GM19328 (cell line): ENCODE data around the gene NAPB.
A peak's percentile ranks its signal among the peaks of the same experiment; 100 is the strongest.

Source experiments
- ATAC-seq: cut with Tn5 transposase; IDR thresholded peaks from one replicate; pipeline ENCODE4 v1.9.1; 2021; ENCODE audit warnings: mild to moderate bottlenecking, moderate library complexity; ENCODE audit not compliant: unreplicated experiment

Gene NAPB

GRCh38 chr20:23369072-23369823 lies 52.0 kb downstream of the NAPB start:
- no peak for ATAC-seq

GRCh38 chr20:23368316-23369071 lies 52.8 kb downstream of the NAPB start:
- ATAC-seq = no peak

GRCh38 chr20:23367770-23368169 lies 53.5 kb downstream of the NAPB start:
- ATAC-seq = no peak

- no peak for ATAC-seq
These were observed 54.9 kb downstream of the NAPB start for GRCh38 chr20:23366384-23366783.

- no peak for ATAC-seq
These were observed 55.7 kb downstream of the NAPB start for GRCh38 chr20:23365390-23366165.

GRCh38 chr20:23363257-23363649 lies 58.0 kb downstream of the NAPB start:
- ATAC-seq = no peak

GRCh38 chr20:23362392-23363256 lies 58.7 kb downstream of the NAPB start:
- no peak for ATAC-seq

GRCh38 chr20:23361476-23362391 lies 59.6 kb downstream of the NAPB start, which contains the start of gene GZF1:
GZF1 (plus strand) TSS chr20:23362182; CDS start chr20:23364384, 2,202 bp downstream.
- peak; percentile 72 for ATAC-seq

GRCh38 chr20:23361119-23361475 lies 60.2 kb downstream of the NAPB start:
- no peak for ATAC-seq

- no peak for ATAC-seq
These were observed 60.8 kb downstream of the NAPB start for GRCh38 chr20:23360531-23360930.

GRCh38 chr20:23358923-23359593 lies 62.2 kb downstream of the NAPB start:
- ATAC-seq = no peak

GRCh38 chr20:23358563-23358906 lies 62.8 kb downstream of the NAPB start:
- no peak for ATAC-seq

GRCh38 chr20:23357767-23358562 lies 63.3 kb downstream of the NAPB start:
- peak; percentile 75 for ATAC-seq

GRCh38 chr20:23356203-23356602 lies 65.1 kb downstream of the NAPB start:
- no peak for ATAC-seq

GRCh38 chr20:23350904-23351838 lies 70.1 kb downstream of the NAPB start:
- ATAC-seq = peak; percentile 24

- ATAC-seq = peak; percentile 82
These were observed 70.9 kb downstream of the NAPB start, which contains the start of gene NXT1 for GRCh38 chr20:23350196-23350903. NXT1 (plus strand) TSS chr20:23350791; CDS start chr20:23354042, 3,251 bp downstream.
